HG03558 (cell line): ENCODE data around the gene PILRA.
"Not testable (repeated sequence)": the region's sequence is repeated elsewhere in the genome, so short reads cannot be mapped to it uniquely, and the experiment has no call there.

Source experiments
- ATAC-seq: cut with Tn5 transposase; IDR thresholded peaks from one replicate; pipeline ENCODE4 v1.9.1; 2021; ENCODE audit warnings: moderate number of reproducible peaks; ENCODE audit not compliant: unreplicated experiment; ENCODE audit errors: extremely low read depth

Gene PILRA

DNA sequence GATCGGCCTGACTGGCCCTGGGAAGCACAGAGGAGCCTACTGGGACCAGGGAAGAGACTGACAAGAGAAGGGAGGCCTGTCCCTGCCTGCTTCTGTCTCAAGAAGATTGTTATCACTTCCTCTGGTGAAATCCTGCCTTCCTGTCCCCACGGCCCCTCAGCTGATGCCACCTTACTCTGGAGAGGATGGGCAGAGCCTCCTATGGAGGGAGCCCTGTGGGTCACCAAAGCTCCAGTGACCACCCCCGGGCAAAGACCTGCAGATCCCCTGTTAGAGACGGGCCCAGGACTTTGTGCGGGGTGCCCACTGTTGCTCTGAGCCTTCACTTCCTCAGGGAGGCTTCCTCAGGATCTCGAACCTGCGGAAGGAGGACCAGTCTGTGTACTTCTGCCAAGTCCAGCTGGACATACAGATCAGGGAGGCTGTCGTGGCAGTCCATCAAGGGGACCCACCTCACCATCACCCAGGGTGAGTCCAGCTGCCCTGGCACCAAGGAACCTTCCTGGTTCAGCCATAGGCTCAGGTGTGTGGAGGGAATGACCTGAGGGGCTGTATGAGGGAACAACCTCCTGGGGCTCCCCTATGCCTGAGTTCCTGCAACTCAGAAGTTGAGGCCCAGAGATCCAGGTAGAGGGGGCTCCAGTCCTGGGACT, 16.7 kb upstream of the PILRA start:
- ATAC-seq: no peak

DNA sequence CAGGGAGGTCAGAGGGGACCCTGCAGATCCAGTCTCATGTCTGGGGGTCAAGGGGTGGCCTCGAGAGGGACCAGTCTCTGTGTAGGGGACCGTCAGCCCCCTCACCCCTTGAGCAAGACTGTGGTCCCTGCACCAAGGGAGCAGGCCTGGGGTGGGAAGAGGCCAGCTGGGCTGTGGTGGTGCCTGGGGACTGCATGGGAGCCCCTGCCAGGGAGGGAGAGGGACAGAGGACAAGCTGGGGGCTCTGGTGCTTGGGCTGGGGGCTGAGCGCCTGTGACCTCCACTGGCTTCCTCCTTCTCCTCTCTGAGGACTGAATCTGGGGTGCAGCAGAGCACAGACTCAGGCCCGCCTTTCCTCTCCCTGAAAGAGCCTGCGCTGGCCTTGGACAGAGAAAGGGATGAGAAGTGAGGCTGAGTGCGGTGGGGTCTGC, 16.1 kb upstream of the PILRA start:
- ATAC-seq: no peak

DNA sequence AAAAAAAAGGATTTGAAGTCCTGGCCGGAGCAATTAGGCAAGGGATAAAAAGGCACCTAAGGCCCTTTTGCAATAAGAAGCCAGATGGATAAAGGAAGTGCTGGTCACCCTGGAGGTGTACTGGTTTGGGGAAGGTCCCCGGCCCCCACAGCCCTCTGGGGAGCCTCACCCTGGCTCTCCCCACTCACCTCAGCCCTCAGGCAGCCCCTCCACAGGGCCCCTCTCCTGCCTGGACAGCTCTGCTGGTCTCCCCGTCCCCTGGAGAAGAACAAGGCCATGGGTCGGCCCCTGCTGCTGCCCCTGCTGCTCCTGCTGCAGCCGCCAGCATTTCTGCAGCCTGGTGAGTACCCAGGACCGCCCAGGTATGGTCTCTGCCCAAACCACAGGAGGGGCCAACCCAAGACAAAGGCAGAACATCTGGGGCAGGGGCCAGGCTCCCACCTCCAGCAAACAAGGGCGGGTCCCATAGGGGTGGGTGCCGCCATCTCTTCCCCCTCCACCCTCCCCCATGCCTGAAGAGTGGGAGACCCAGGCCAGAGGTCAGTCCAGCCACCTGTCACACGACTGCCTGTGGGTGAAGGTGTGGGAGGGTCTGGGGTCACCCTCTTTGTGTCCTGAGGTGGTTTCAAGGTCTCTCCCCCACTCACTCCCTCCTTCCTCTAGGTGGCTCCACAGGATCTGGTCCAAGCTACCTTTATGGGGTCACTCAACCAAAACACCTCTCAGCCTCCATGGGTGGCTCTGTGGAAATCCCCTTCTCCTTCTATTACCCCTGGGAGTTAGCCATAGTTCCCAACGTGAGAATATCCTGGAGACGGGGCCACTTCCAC, 15.0 kb upstream of the PILRA start, which contains the start of gene PILRB:
TSS of gene PILRB (plus strand) at position 91 of the 830 bp plus-strand sequence. CDS start at position 277, 186 bp downstream.
- ATAC-seq: no peak

DNA sequence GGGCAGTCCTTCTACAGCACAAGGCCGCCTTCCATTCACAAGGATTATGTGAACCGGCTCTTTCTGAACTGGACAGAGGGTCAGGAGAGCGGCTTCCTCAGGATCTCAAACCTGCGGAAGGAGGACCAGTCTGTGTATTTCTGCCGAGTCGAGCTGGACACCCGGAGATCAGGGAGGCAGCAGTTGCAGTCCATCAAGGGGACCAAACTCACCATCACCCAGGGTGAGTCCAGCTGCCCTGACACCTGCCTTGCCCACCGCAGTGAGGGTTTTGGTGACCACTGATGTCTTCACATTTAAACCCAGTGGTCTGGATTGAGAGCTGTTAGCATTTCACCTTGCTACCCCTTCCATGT, 14.5 kb upstream of the PILRA start:
- ATAC-seq: no peak

DNA sequence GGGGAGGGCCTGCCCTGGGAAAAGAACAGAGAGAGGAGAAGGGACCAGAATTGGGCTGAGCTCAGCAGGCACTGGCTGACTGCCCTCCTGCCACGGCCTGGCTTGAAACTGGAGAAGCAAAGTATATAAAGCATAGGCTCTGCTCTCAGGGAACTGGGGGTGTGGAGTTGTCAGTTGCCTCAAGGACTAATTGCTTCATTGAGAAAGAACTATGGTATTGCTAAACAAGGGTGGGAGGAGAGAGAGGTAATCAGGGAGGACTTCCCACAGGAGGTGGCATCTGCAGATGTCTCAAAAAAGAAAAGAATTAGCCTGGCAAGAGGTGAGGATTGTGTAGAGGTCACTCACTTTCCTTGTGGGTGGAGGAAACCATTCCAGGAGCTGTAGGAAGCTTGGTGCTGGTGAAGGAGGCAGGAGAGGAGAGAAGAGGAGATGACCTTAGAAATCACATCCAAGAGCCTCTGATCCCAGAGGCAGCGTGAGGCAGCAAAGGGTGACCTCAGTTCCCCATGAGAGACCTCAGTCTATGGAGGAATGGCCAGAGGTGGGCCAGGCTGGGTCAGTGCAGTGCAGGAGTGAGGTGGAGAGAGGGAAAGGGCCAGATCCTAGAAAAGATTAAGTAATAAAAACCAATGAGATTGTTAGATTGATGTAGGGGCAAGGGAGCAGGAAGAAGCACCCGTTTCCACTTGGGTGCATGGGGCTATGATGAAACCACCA, 13.0 kb upstream of the PILRA start:
- ATAC-seq: no peak

DNA sequence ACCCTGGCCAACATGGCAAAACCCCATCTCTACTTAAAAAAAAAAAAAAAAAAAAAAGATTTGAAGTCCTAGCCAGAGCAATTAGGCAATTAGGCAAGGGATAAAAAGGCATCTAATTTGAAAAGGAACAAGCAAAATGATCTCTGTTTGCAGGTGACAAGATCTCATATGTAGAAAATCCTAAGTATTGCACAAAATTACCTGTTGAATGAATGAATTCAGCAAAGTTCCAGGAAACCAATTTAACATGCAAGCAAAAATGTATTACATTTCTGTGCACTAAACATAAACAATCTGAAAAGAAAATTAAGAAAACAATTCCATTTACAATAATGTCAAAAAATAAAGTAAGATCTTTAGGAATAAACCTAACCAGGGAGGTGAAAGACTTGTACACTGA, 10.2 kb upstream of the PILRA start:
- ATAC-seq: no peak

DNA sequence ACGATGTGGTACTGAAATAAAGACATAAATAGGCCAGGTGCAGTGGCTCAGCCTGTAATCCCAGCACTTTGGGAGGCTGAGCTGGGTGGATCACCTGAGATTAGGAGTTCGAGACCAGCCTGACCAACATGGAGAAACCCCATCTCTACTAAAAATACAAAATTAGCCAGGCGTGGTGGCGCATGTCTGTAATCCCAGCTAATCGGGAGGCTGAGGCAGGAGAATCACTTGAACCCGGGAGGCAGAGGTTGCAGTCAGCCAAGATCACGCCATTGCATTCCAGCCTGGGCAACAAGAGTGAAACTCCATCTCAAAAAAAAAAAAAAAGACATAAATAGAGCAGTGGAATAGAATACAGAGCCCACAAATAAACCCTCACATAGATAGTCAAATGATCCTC, 9.5 kb upstream of the PILRA start:
- ATAC-seq: not testable (repeated sequence)

DNA sequence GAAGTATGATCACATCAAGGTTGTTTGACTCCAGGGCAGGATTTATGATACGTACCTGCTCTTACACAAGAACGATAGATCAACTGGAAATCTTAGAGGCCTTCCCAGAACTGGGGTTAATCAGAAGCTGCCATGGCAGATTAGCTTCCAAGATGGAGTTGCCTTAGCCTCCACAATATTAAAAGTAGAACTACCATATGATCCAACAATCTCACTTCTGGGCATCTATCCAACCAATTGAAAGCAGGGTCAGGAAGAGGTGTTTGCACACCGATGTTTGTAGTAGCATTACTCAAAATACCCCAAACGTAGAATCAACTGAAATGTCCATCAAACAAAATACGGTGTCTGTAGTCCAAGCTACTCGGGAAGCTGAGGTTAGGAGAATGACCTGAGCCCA, 8.8 kb upstream of the PILRA start:
- no peak for ATAC-seq

DNA sequence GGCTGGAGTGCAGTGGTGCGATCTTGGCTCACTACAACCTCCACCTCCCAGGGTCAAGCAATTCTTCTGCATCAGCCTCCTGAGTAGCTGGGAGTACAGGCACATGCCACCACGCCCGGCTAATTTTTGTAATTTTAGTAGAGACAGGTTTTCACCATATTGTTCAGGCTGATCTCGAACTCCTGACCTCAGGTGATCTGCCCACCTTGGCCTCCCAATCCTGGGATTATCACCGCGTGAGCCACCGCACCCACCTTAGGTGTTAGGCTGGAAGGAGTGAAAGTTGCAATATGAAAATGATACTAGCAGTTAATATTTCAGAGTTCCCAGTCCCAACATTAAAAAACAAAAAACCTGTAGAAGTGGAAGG, 7.3 kb upstream of the PILRA start:
- not testable (repeated sequence) for ATAC-seq

DNA sequence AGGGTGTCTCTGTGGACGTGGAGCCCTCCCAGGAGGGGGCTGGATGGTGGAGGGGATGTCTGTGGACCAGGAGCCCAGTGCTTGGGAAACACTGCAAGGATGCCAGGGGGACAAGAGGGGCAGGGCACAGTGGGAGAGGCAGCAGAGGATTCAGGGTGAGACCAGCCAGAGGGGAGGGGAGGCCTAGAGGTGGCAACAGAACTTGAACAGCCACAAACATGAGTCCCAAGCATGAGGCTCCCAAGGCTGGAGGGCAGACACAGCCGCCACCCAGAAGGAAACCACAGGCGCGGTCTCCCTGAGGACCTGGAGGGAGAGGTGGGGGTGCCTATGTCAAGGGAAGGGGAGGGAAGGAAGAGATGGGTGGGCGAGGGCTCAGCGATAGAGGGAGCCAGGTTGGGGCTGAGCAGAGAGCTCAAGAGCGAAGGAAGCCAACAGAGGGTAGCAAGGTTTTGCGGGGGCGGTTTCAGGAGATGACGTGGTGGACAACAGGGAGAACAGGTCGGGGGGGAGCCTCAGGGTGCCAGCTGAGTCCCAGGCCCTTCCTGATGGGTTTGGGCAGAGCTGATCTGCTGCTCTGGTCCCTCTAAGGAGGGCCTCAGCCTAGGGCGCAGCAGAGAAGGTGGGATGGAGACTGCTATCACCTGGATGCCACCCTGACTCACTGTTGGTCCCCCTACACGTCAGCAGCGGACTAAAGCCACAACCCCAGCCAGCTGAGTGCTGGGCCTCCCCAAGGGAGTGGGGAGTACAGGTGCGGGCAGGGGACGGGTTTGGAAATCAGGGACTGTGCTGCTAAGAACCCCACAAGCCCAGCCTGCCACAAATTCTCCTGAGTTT, 6.7 kb upstream of the PILRA start:
- no peak for ATAC-seq

DNA sequence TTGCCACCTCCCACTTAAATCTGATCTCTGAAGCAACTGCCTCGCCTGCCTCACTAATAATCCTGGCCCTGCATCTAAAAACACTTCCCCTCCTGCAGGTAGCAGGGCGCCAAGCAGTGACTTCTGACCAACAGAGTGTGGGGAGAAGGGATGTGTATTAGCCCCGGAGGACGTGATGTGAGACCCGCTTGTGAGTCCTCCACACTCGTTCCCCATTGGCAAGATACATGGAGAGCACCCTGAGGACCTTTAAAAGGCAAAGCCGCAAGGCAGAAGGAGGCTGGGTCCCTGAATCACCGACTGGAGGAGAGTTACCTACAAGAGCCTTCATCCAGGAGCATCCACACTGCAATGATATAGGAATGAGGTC, 6.1 kb upstream of the PILRA start:
- ATAC-seq: no peak

DNA sequence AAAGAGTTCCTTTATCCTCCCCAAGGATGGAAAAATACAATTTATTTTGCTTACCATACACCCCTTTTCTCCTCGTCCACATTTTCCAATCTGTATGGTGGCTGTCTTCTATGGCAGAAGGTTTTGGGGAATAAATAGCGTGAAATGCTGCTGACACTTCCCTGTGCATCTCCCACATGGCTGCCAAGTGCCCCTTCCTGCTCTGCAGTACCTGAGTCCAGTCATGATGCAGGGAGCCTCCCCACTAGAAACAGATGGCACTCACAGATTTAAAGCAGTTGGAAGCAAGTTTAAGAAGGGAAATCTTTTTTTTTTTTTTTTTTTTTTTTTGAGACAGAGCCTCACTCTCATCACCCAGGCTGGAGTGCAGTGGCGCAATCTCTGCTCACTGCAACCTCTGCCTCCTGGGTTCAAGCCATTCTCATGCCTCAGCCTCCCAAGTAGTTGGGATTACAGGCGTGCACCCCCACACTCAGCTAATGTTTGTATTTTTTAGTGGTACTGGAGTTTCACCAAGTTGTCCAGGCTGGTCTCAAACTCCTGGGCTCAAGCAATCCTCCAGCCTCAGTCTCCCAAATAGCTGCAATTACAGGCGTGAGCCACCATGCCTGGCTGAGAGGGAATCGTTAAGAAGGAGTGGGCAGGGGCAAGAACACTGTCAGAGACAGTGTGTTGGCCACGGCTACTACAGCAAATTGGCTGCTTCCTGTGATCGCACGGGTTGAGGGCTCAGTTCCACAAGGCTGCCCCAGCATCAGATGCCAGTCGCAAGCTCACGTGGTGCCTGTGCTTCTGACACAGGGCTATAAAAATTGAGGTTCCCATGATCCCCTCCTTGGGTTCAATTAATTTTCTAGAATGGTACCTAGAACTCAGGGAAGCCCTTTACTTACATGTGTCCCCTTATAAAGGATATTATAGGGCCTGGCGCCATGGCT, 5.3 kb upstream of the PILRA start:
- no peak for ATAC-seq

DNA sequence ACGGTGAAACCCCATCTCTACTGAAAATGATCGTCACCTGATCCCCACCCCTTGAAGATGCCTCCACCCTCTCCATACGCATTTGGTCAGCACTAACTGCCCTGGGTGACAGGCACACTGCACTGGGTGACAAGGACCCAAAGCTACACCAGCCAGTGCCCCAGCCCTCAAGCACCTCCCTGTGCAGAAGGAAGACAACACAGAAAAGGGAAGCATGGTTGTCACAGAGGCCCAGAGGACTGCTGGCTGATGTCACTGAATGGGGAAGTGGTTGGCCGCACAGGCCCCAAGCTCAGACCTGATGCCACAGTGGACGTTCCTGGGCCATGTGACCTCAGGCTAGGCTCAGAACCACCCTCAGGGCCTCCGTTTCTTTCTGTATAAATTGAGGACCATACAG, 4.2 kb upstream of the PILRA start:
- peak; percentile 45 for ATAC-seq

DNA sequence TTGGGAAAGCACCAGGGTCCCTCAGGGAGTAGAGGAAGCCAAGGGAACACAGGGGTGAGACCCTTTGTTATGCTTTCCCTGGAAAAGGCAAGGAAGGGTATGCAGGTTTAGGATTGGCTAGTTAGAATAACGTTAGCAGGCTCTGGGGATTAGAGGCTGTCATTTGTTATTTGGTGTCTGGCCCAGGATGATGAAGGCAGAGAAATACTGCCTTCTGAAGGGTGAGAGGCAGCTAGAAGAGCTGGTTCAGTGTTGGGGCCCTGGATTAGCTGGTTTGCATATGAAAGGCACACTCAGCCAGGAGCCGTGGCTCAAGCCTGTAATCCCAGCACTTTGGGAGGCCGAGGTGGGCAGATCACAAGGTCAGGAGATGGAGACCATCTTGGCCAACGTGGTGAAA, 3.0 kb upstream of the PILRA start:
- ATAC-seq: no peak

DNA sequence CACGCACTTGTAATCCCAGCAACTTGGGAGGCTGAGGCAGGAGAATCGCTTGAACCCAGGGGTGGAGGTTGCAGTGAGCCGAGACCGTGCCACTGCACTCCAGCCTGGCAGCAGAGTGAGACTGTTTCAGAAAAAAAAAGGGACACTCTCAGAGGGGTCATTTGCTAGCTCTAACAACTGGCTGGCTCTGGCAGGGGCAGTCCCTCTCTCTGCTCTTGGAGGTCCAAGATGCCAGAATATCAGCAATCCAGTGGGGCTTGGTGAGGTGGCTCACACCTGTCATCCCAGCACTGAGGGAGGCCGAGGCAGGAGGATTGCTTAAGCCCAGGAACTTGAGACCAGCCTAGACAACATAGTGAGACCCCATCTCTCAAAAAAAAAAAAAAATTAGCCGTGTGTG, 2.5 kb upstream of the PILRA start:
- no peak for ATAC-seq

DNA sequence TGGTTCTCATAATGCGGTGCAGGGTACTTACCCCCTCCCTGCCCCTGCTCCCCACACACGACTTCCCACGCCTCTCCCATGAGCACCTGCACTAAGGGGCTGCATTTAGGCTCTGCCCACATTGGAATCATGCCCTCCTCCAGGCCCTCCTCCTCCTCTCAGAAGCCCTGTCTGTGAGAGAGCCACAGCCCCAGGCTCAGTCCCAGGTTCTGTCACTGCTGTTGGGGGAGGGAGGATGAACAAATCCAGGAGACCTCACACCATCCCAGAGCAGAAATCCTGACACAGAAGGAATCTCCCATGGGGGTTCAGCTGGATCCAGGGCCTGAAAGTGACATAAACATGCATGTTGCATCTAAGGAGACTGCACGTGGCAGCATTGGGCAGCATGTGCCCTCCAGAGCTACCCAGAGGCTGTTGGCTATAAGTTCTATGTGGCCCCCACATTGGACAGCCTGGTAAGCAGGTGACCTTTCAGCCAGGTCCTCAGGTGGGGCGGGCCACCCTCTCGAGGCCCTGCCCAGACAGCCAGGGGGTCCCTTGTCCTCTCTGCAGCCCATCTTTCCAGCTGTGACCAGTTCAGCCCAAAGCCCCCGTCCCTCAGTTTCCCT, 1.6 kb upstream of the PILRA start:
- no peak for ATAC-seq

DNA sequence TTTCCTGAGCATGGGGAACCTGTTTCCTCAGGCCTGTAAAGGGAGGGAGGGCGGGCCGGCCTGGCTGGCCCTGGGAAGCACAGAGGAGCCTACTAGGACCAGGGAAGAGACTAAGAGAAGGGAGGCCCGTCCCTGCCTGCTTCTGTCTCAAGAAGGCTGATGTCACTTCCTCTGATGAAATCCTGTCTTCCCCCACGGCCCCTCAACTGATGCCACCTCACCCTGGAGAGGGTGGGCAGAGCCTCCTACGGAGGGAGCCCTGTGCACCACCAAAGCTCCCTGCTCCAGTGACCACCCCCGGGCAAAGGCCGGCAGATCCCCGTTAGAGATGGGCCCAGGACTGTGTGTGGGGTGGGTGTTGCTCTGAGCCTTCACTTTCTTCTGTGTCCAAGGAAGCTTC, 1.0 kb upstream of the PILRA start:
- no peak for ATAC-seq

DNA sequence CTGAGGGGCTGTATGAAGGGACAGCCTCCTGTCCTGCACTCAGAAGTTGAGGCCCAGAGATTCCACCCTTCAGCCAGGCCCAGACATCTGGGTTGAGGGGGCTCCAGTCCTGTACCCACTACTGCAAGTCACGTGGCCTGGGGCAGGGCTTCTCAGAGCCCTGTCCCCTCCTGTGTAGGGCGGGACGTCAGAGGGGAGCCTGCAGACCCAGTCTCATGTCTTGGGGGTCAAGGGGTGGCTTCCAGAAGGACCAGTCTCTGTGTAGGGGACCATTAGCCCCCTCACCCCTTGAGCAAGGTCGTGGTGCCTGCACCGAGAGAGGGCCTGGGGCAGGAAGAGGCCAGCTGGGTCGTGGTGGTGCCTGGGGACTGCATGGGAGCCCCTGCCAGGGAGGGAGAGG, 593 bp upstream of the PILRA start:
- ATAC-seq: no peak
